Lower leg skin (tissue), 3 donors: ENCODE measurements around the gene NDUFB7.

Experiments
- POLR2A ChIP-seq, 2 donors: fragments of 450-650 bp; IDR thresholded peaks; one replicate each; pipeline ENCODE4 v1.6.1; 2016 to 2017; ENCODE audit warnings: antibody characterized with exemption in 2 of 2, mild to moderate bottlenecking in 1 of 2, moderate library complexity in 1 of 2
- TF ChIP-seq, protein P1 (sequence below), 3 donors: fragments of 450-650 bp; IDR thresholded peaks; one replicate each; pipeline ENCODE4 v1.5.1; 2016; ENCODE audit warnings: antibody characterized with exemption in 3 of 3, mild to moderate bottlenecking in 3 of 3, moderate library complexity in 2 of 3

DNA sequence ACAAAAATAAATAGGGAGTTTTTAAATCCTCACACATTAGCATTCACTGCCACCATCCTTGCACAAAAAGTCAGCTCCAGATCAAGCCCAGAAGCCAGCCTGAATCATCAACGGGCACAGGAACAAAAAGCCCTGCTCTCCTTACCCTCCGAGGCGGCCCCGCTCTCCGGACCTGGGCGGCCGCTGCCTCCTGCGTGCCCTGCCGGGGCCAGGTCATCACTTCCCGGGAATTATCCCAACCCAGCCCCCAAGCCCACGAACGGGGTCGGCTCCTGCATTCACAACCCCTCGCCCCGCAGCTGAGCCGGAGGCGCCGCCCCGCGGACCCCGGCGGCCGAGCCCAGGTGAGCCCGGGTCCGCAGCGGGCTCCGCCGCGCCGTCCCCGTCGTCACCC, 54.4 kb downstream of the NDUFB7 start:
- TF ChIP-seq, protein P1, sequence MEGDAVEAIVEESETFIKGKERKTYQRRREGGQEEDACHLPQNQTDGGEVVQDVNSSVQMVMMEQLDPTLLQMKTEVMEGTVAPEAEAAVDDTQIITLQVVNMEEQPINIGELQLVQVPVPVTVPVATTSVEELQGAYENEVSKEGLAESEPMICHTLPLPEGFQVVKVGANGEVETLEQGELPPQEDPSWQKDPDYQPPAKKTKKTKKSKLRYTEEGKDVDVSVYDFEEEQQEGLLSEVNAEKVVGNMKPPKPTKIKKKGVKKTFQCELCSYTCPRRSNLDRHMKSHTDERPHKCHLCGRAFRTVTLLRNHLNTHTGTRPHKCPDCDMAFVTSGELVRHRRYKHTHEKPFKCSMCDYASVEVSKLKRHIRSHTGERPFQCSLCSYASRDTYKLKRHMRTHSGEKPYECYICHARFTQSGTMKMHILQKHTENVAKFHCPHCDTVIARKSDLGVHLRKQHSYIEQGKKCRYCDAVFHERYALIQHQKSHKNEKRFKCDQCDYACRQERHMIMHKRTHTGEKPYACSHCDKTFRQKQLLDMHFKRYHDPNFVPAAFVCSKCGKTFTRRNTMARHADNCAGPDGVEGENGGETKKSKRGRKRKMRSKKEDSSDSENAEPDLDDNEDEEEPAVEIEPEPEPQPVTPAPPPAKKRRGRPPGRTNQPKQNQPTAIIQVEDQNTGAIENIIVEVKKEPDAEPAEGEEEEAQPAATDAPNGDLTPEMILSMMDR (IDR thresholded peaks at IDR 0.05), result no peak
- TF ChIP-seq POLR2A (IDR thresholded peaks at IDR 0.05), result no peak
